Measurements from ENCODE around the gene LEUTX.
"Not testable (repeated sequence)": the region's sequence is repeated elsewhere in the genome, so short reads cannot be mapped to it uniquely, and the experiment has no call there.

- not testable (repeated sequence) for TF ChIP-seq EZH2phosphoT487 (IDR thresholded peaks at IDR 0.05; ENCODE audit: unreplicated experiment); EZH2 (IDR thresholded peaks at IDR 0.05; ENCODE audit: low read depth, unreplicated experiment); CTCF (conservative IDR thresholded peaks at IDR 0.05; ENCODE audit: low read depth in 2 of 2); ZNF462 (CRISPR knock-in tag; IDR thresholded peaks at IDR 0.05); CREB1 (CRISPR knock-in tag; IDR thresholded peaks at IDR 0.05; ENCODE audit: low read depth); ETS1 (IDR thresholded peaks at IDR 0.05); STAT1 (IDR thresholded peaks at IDR 0.05; ENCODE audit: unreplicated experiment); POLR2AphosphoS5 (IDR thresholded peaks at IDR 0.05; ENCODE audit: low read depth); REST (IDR thresholded peaks at IDR 0.05; ENCODE audit: unreplicated experiment); NANOG (IDR thresholded peaks at IDR 0.05; ENCODE audit: borderline replicate concordance); ZNF114 (CRISPR knock-in tag; IDR thresholded peaks at IDR 0.05)
These were observed 35.5 kb downstream of the LEUTX start for GRCh38 chr19:39814111-39814510.
